MCF 10A (cell line): ENCODE measurements around the gene MYOF. TPM values are rescaled to one million over a fixed set of nuclear protein-coding genes. Genes with fewer than 3 reads are reported as not detected.

Source experiments
- BruUV-seq: library from RNA; stranded (reverse); fragments of 400-500 nt; replicated peaks from 2 replicates; lab custom pipeline; 2021; lab: Mats Ljungman, UMichigan
- CTCF ChIA-PET: fragments of 300-600 bp; sonication (Branson Sonifier 250); formaldehyde crosslinking; extraction: SDS; loops from one replicate; lab custom pipeline; 2021; ENCODE audit warnings: antibody characterized with exemption, inconsistent platforms; lab: Yijun Ruan, JAX
- POLR2A ChIA-PET: fragments of 300-600, 350-650 bp; sonication (Branson Sonifier 250); formaldehyde crosslinking; extraction: SDS; loops from one replicate; lab custom pipeline; 2020; ENCODE audit warnings: antibody characterized with exemption, inconsistent platforms; lab: Yijun Ruan, JAX
- DNase-seq: peaks from one replicate; pipeline ENCODE4 v3.0.0-alpha.2; 2018; ENCODE audit not compliant: unreplicated experiment
- H3K27ac Mint-ChIP-seq: one replicate; pipeline ENCODE4 v1.8.0; 2022; ENCODE audit warnings: mild to moderate bottlenecking, low read depth, mixed read lengths; ENCODE audit not compliant: unreplicated experiment
- H3K27me3 Mint-ChIP-seq: one replicate; pipeline ENCODE4 v1.8.0; 2022; ENCODE audit warnings: mixed read lengths; ENCODE audit not compliant: insufficient read depth, unreplicated experiment
- H3K36me3 Mint-ChIP-seq: one replicate; pipeline ENCODE4 v1.8.0; 2022; ENCODE audit warnings: mild to moderate bottlenecking, moderate library complexity, mixed read lengths; ENCODE audit not compliant: insufficient read depth, unreplicated experiment
- H3K4me1 Mint-ChIP-seq: one replicate; pipeline ENCODE4 v1.8.0; 2022; ENCODE audit warnings: mixed read lengths; ENCODE audit not compliant: insufficient read depth, unreplicated experiment
- H3K4me3 Mint-ChIP-seq: one replicate; pipeline ENCODE4 v1.8.0; 2022; ENCODE audit warnings: mild to moderate bottlenecking, moderate library complexity, mixed read lengths; ENCODE audit not compliant: unreplicated experiment
- H3K9me3 Mint-ChIP-seq: one replicate; pipeline ENCODE4 v1.8.0; 2022; ENCODE audit warnings: mixed read lengths; ENCODE audit not compliant: unreplicated experiment
- intact Hi-C: fragments of 100-400 bp; cut with micrococcal nuclease; formaldehyde crosslinking; loops from 2 replicates; pipeline ENCODE4 v1.14.1; 2022
- total RNA-seq: library from RNA; stranded (reverse); gene quantifications from 2 replicates; pipeline ENCODE4 v1.2.3, GENCODE V29; 2022
- TF ChIP-seq, protein P1 (sequence below): fragments of 200-600 bp; IDR thresholded peaks from one replicate; pipeline ENCODE4 v1.8.0; 2022; ENCODE audit warnings: antibody characterized with exemption, mild to moderate bottlenecking; ENCODE audit not compliant: unreplicated experiment

The MYOF gene
- total RNA-seq, 1 experiment from 2014 or later = 167 TPM

DNA sequence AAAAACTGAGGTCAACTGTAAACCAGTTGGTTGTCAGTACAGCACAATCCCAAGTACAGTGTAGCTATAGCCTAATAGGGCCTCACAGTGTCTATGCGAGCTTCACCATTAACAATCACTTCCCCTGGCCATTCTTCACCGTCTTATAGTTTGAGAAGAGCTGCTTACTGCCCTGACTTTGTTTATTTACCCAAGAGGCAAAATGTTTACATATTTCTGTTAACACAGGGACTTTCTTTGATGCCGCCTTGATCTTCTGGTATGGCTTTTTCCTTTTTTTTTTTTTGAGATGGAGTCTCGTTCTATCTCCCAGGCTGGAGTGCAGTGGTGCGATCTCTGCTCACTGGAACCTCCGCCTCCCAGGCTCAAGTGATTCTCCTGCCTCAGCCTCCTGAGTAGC is 3.3 kb downstream of the MYOF start:
- Mint-ChIP-seq H3K36me3 (peaks cover 27% of the 10 kb centered on the region), H3K4me3 (peak overlapping the region; percentile 95), H3K4me1 (peaks cover 44% of the 10 kb centered on the region), H3K27ac (peak overlapping the region; percentile 46), H3K9me3 (no peaks in the 10 kb centered on the region), H3K27me3 (no peaks in the 10 kb centered on the region)
- POLR2A ChIA-PET = interaction anchor here (7.9 to 31.9 kb wide), 2 partner anchors 24 to 99 kb away, joined by 371 to 2342 read pairs; no protein-coding TSS in a partner anchor
- intact Hi-C loops = no loop called here
- TF ChIP-seq, protein P1, sequence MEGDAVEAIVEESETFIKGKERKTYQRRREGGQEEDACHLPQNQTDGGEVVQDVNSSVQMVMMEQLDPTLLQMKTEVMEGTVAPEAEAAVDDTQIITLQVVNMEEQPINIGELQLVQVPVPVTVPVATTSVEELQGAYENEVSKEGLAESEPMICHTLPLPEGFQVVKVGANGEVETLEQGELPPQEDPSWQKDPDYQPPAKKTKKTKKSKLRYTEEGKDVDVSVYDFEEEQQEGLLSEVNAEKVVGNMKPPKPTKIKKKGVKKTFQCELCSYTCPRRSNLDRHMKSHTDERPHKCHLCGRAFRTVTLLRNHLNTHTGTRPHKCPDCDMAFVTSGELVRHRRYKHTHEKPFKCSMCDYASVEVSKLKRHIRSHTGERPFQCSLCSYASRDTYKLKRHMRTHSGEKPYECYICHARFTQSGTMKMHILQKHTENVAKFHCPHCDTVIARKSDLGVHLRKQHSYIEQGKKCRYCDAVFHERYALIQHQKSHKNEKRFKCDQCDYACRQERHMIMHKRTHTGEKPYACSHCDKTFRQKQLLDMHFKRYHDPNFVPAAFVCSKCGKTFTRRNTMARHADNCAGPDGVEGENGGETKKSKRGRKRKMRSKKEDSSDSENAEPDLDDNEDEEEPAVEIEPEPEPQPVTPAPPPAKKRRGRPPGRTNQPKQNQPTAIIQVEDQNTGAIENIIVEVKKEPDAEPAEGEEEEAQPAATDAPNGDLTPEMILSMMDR = no peak
- no peak for DNase-seq
- CTCF ChIA-PET = interaction anchor here (0.5 to 16.8 kb wide), 5 partner anchors 14 to 126 kb away, joined by 3 to 498 read pairs (median 139); no protein-coding TSS in a partner anchor
- no TSS peak for BruUV-seq

DNA sequence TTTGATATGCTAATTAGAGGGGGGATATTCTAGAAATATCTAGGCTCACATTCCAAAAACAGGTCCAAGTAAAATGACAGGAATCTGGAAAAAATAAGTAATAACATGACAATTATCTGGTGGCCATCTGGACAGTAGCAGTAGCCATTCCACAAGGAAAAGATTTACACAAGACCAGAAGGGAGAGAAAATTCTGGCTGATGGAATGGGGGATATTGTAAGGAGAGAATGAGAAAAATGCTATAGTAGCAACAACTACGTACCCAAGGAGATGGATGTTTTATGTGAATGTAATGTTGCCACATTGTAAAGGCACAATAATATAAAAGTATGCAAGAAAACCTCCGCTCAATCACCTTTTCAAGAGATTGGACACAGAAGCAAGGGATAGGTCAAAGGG is 5.4 kb downstream of the MYOF start:
- TF ChIP-seq, protein P1 = no peak
- Mint-ChIP-seq H3K27ac (peak overlapping the region; percentile 7), H3K4me3 (no peak overlapping the region), H3K9me3 (no peaks in the 10 kb centered on the region), H3K4me1 (peaks cover 46% of the 10 kb centered on the region), H3K36me3 (peaks cover 31% of the 10 kb centered on the region), H3K27me3 (no peaks in the 10 kb centered on the region)
- intact Hi-C loops = no loop called here
- CTCF ChIA-PET = interaction anchor here (7.6 to 16.8 kb wide), 3 partner anchors 12 to 97 kb away, joined by 139 to 498 read pairs (median 178); no protein-coding TSS in a partner anchor
- DNase-seq = no peak
- POLR2A ChIA-PET = interaction anchor here (1.6 to 31.9 kb wide), 3 partner anchors 22 to 100 kb away, joined by 9 to 2342 read pairs (median 10); no protein-coding TSS in a partner anchor
- no TSS peak for BruUV-seq

DNA sequence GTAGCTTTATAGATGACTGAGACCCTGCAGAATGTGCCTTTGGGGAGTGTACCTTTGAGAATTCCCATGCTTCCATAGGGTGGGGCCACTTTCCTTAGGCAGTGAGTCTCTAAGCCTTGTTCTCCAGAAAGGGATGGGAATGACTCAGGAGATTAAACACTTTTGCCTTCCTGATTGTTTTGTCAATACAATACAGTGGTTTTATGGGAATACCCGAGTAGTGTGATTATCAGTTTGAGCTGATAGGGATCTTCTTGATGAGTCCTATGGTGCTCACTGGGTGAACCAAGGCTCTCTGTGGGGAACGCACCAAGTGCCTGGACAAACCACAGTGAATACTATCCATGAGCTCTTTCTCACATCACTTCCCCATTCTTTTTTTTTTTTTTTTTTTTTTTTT is 6.3 kb downstream of the MYOF start:
- Mint-ChIP-seq H3K36me3 (peaks cover 32% of the 10 kb centered on the region), H3K9me3 (no peaks in the 10 kb centered on the region), H3K4me1 (peaks cover 53% of the 10 kb centered on the region), H3K4me3 (peak overlapping the region; percentile 12), H3K27ac (peak overlapping the region; percentile 7), H3K27me3 (no peaks in the 10 kb centered on the region)
- CTCF ChIA-PET = interaction anchor here (0.6 to 9.2 kb wide), 10 partner anchors 11 to 409 kb away, joined by 3 to 74 read pairs (median 4); no protein-coding TSS in a partner anchor
- POLR2A ChIA-PET = interaction anchor here (0.7 to 31.9 kb wide), 6 partner anchors 21 to 99 kb away, joined by 4 to 2342 read pairs (median 9); no protein-coding TSS in a partner anchor
- TF ChIP-seq, protein P1 = no peak
- intact Hi-C loops = no loop called here
- DNase-seq = peak; percentile 67
- BruUV-seq = no TSS peak

DNA sequence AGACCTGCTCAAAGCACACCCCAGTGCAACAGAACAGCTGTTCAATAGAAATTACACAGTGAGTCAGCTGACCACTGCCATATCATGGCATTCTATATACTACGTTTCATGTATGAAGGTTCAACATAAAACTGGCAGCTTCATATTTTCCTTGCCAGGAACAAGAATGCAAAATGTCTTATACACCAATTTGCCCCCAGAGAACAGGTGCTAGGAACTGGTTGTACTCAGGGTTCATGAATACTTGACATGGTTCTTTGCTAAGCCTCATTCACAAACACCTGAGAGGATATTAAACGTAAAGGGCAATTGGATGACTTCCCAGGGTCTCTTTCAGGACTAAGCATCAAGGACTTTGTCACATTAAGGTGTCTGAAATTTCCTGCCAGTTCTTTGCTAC is 6.9 kb downstream of the MYOF start:
- no peaks in the 10 kb centered on the region for H3K27me3 Mint-ChIP-seq
- intact Hi-C loops = no loop called here
- peaks cover 58% of the 10 kb centered on the region for H3K4me1 Mint-ChIP-seq
- BruUV-seq = no TSS peak
- ChIA-PET POLR2A (interaction anchor here (0.7 to 31.9 kb wide), 6 partner anchors 21 to 98 kb away, joined by 3 to 2342 read pairs (median 9); no protein-coding TSS in a partner anchor), CTCF (interaction anchor here (0.6 to 9.2 kb wide), 7 partner anchors 9 to 123 kb away, joined by 3 to 74 read pairs (median 4); no protein-coding TSS in a partner anchor)
- H3K9me3 Mint-ChIP-seq = no peaks in the 10 kb centered on the region
- peak overlapping the region; percentile 12 for H3K4me3 Mint-ChIP-seq
- peak overlapping the region; percentile 7 for H3K27ac Mint-ChIP-seq
- H3K36me3 Mint-ChIP-seq = peaks cover 32% of the 10 kb centered on the region
- DNase-seq = no peak
- TF ChIP-seq, protein P1 = no peak
